GM21515 (cell line): Measurements from ENCODE around the gene ABHD10.
"Not testable (repeated sequence)": the region's sequence is repeated elsewhere in the genome, so short reads cannot be mapped to it uniquely, and the experiment has no call there.

Source experiments
- ATAC-seq: cut with Tn5 transposase; IDR thresholded peaks from one replicate; pipeline ENCODE4 v1.9.1; 2021; ENCODE audit not compliant: unreplicated experiment

The ABHD10 gene

DNA sequence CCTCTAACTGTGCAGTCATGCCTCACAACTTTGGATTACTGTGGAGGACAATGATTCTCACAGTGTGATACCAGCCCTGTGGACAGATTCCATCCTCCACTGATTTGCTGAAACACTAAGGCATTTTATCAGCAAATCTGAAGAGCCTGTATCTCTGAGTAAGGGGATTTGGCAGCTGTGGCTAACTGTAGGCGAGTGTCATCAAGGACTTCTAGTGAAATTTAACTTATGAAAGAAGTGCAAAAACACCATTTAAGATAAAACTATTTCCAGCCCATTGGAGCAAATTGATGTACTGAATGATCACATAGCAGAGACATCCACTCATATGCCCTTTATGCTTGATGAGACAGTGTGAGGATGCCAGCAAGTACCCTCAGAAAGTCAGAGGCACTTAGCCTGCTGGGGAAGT, 41.9 kb downstream of the ABHD10 start:
- no peak for ATAC-seq

DNA sequence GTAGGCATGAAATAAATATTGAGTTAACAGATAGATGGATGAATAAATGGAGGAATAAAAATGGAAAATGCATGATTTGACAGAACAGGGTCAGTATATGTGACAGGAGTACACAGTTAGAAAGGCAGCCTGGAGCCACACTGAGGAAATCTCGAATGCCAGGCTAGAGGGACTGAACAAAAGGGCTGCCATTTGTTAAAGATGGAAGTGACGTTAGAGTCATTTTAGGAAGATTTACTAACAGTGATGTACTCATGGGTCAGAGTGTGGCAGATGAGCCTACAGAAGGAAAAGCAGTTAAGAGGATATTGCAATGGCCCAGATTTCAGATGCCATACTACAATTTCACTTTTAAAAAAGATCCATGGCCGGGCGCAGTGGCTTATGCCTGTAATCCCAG, 48.3 kb downstream of the ABHD10 start:
- no peak for ATAC-seq

DNA sequence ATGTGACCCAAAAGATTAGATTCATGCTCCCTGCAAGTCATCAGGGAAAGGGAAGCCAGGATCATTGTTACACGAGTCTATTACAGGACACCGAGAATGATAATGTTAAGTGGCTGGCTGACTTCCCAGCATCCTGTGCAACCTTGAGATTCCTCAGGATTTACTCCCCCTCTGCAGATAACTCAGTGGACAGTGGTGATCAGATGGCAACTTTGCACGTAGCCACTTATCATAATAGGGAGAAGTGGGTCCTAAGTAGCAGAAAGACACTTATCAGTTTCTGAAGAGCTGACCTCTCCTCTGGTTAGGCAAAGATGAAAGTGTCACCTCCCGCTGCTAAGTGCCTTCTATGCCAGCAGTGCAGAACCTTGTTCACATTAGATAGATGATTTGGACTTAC, 49.0 kb downstream of the ABHD10 start:
- no peak for ATAC-seq

DNA sequence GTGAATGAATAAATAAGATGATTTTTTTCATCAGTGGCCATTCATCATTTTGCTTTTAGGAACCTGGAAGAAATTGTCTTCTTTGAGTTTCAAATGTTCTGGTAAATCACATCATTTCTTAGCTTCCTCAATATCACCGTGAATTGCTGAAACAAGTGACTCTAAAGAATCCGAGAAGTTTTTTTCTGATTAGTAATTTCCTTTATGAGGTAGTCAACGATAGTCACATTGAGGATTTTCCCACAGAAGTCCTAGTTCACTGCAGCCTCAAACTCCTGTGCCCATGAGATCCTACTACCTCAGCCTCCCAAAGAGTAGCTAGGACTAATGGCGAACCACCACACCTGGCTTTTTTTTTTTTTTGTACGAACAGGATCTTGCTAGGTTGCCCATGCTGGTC, 52.1 kb downstream of the ABHD10 start:
- ATAC-seq = no peak

DNA sequence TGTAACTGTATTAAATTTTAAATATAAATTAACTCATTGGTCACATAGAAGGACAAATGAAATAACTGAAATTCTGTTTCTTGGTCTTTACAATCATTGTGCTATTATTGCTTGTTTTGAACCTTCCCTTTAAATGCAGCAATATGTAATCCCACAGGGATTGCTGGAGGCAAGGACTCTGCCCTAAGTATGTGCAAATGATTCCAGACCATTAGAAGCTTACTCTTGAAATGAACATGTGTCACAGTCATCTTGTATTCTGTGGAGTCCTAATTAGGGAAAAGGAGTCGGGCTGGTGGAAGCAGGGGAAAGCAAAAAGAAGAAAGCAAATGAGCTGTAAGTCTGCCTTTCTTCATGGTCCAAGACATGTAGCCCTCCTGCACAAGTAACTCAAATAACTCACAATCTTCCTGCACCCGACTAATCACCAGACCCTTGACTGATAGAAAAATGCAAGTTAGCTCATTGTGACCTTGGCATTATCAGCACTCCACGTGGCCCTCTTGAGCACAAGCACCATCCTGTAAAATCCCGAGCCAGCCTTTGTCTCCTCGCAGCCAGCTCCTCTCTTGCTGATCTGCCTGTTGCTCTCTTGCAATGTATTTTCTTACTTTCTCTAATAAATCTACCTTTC, 53.4 kb downstream of the ABHD10 start:
- no peak for ATAC-seq

DNA sequence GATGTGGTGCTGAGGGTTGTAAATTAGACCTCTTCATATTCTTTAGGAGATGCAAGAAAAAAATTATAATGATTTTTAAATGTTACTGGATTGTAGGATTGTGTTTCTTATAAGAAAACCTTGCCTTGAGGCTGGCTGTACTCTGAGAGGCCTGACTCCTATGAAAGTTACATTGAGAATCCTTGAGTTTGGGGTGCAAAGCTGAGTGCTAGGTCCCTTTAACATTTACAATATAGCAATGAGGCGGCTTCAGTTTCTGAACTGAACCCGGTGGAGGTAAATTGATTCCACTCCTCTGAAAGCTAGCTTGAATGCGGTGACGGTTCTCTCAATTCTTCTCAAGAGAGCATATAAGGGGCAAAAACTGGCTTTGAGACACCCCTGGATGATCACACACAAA, 55.6 kb downstream of the ABHD10 start, which contains the start of gene TMPRSS7:
TSS of gene TMPRSS7 (plus strand) at position 301 of the 400 bp plus-strand sequence. CDS start 110 bp downstream, outside the sequence.
- no peak for ATAC-seq

DNA sequence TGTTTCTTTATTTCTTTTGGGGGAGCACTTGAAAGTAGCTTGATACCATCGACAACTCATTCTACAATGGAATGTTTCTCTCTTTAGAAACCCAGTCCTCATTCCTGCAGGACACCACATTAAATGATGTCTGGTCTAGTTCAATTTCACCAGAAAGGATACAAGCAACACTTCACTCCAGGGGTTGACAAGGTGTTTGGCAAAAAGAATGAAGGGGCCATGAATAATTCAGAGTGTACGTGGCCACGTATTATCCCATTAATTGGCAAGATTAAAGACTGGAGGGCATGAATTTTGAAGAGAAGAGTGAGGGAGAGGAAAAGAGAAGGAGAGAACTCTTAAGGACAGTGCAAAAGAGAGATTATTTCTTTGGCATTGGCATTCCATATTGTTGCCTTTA, 56.4 kb downstream of the ABHD10 start:
- ATAC-seq = no peak

DNA sequence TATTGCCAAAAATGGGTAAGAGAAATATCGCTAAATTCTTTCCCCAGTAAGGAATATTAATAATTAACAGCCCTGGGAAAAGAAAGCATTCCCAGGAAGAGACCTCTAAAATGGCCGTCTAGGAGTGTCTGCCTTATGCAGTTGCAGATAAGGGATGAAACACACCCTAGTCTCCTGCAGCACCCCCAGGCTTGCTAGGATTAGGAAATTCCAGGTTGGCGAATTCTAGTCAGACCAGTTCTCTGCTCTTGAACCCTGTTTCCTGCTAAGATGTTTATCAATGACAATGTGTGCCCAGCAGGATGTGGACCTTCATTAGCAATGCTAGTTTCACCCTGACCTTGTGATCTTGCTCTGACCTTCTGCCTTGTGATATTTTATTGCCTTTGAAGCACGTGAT, 58.4 kb downstream of the ABHD10 start:
- not testable (repeated sequence) for ATAC-seq

DNA sequence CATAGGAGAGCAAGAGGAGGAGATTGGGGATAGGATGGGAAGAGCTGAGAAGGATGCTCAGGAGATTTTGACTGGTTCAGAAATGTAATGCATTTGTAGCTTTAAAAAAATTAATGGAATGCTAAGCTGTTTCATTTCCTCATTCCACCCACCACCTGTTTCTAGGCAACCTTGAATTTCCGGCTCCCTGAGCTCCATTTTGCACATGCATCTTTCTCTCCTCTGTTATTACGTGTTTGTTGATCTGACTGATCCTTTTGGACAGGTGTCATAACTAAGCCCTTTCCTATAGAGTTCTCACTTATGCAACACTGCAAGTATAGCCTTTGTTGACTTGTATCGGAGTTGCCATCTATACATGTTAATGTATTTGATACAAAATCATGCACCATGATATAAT, 60.0 kb downstream of the ABHD10 start:
- no peak for ATAC-seq

DNA sequence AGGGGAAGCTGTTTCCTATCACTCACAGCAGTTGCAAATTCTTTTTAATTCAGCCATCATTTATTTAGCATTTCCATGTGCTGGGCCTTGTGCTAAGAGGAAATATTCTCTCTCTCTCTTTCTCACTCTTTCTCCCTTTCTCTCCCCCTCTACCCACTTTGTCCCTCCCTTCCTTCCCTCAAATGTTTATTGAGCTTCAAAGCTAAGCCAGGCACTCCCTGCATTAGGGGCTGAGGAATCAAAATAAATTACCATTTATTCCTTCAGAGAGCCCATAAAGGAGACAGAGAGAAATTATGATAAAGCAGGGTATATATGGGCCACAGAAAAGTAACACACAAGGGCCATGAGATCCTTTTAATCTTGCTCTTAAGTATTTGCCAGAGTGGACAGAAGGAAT, 62.5 kb downstream of the ABHD10 start:
- ATAC-seq = no peak

DNA sequence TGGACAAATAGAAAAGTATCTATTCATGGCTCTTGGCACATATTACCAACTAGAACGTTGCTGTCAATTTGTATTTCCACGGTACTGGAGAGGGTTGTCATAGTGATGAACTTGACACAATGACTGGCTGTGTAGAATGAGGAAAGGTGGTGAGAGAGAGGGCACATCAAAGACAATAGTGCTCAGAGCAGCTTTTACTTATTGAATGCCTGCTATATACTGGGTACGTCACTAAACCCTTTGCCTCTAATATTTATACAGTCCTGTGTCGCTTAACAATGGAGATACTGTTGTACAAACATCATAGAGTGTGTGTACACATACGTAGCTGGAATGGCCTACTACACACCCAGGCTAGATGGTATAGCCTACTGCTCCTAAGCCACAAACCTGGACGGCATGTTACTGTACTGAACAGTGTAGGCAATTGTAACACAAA, 64.0 kb downstream of the ABHD10 start:
- no peak for ATAC-seq
